ENCODE results near the gene CORO2B.

CORO2B gene

GRCh38 chr15:68561901-68562300, 16.9 kb upstream of the CORO2B start:
- H3K27ac ChIP-seq (ENCODE audit: low read depth, low read length): no peak overlapping the region
- H3K9me3 ChIP-seq (ENCODE audit: control insufficient read depth, insufficient read depth, low read length): no peaks in the 10 kb centered on the region
- H3K9ac ChIP-seq (ENCODE audit: low read depth, low read length): no peak overlapping the region
- peaks cover 15% of the 10 kb centered on the region for H3K27me3 ChIP-seq (ENCODE audit: control insufficient read depth, insufficient read depth, low read length)
- no peak overlapping the region for H3K4me3 ChIP-seq (ENCODE audit: low read depth, low read length)
- peaks cover 22% of the 10 kb centered on the region; the same call in 1 of the 2 replicates for H3K4me1 ChIP-seq (ENCODE audit: control insufficient read depth, insufficient read depth, low read length)
- no peaks in the 10 kb centered on the region for H3K36me3 ChIP-seq (ENCODE audit: control insufficient read depth, insufficient read depth, low read length)

GRCh38 chr15:68564173-68564572, 14.6 kb upstream of the CORO2B start:
- H3K9ac ChIP-seq (ENCODE audit: low read depth, low read length): no peak overlapping the region
- no peaks in the 10 kb centered on the region for H3K9me3 ChIP-seq (ENCODE audit: control insufficient read depth, insufficient read depth, low read length)
- H3K36me3 ChIP-seq (ENCODE audit: control insufficient read depth, insufficient read depth, low read length): no peaks in the 10 kb centered on the region
- H3K4me3 ChIP-seq (ENCODE audit: low read depth, low read length): no peak overlapping the region
- H3K4me1 ChIP-seq (ENCODE audit: control insufficient read depth, insufficient read depth, low read length): peaks cover 16% of the 10 kb centered on the region
- H3K27me3 ChIP-seq (ENCODE audit: control insufficient read depth, insufficient read depth, low read length): no peaks in the 10 kb centered on the region
- H3K27ac ChIP-seq (ENCODE audit: low read depth, low read length): no peak overlapping the region

DNA sequence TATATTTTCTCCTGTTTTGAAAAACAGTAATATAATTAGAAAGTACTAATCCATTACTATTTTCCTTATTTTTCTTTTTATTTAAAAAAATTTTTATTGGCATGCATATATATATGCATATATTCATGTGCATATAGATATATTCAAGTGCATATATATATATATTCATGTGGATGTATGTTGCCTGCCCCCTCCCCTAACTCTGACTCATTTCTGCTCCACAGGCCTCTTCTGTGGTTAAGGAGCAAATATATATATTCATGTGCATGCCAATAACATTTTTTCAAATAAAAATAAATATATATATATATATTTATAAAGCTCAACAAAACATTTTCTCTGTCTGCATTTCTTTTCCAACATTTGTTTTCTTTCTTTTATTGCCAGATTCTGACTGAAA, 13.6 kb upstream of the CORO2B start:
- Histone ChIP-seq H3K4me1 (ENCODE audit: control insufficient read depth, insufficient read depth, low read length) (peaks cover 20% of the 10 kb centered on the region), H3K9ac (ENCODE audit: low read depth, low read length) (no peak overlapping the region), H3K9me3 (ENCODE audit: control insufficient read depth, insufficient read depth, low read length) (no peaks in the 10 kb centered on the region), H3K27ac (ENCODE audit: low read depth, low read length) (no peak overlapping the region), H3K36me3 (ENCODE audit: control insufficient read depth, insufficient read depth, low read length) (no peaks in the 10 kb centered on the region), H3K4me3 (ENCODE audit: low read depth, low read length) (no peak overlapping the region), H3K27me3 (ENCODE audit: control insufficient read depth, insufficient read depth, low read length) (no peaks in the 10 kb centered on the region)

DNA sequence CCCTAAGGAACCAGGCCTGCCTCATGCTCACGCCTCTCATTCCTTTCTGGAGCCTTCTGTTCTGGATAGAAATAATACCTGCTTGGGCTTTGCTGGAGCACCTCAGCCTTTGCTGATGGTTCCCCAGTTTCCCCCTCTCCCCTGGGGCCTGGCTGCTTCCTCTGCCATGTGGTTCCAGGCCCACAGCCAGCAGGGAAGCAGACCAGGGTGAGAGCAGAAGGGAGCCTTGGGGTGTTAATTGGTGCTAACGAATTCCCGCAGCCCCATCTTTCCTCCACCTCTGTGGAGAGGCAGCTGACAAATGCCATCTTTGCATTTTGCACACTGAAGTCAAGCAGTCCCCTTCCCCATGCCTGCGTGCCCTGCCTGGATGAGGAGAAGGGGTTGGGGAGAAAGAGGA, 13.1 kb upstream of the CORO2B start:
- Histone ChIP-seq H3K27ac (ENCODE audit: low read depth, low read length) (no peak overlapping the region), H3K27me3 (ENCODE audit: control insufficient read depth, insufficient read depth, low read length) (no peaks in the 10 kb centered on the region), H3K9me3 (ENCODE audit: control insufficient read depth, insufficient read depth, low read length) (no peaks in the 10 kb centered on the region), H3K4me3 (ENCODE audit: low read depth, low read length) (no peak overlapping the region), H3K36me3 (ENCODE audit: control insufficient read depth, insufficient read depth, low read length) (no peaks in the 10 kb centered on the region), H3K4me1 (ENCODE audit: control insufficient read depth, insufficient read depth, low read length) (peaks cover 20% of the 10 kb centered on the region), H3K9ac (ENCODE audit: low read depth, low read length) (no peak overlapping the region)

DNA sequence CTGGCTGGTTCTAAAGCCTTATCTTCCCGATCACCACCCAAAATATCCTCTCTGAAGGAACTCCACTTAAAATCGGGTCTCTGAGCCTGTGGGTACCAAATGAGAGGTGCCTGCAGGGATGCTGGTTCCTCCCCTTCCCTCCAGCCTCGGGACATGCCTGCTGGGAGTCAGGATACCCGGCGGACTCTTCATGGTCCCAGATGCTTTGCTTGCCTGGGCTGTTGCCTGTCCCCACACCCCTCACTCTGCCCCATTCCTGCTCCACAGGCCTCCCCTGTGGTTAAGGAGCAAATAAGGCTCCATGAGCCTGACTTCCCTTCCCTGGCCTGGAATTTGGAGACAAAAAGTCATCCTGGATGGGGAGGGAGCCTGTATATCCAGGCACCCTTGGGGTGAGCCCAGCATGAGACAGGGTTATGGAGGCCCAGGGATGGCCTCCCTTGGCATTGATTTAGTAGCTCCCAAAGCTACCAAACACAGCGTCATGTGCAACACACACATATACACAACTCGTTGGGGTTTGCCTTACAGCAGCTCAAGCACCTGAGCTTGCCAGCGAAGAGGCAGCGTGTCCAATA, 12.3 kb upstream of the CORO2B start:
- Histone ChIP-seq H3K9me3 (ENCODE audit: control insufficient read depth, insufficient read depth, low read length) (no peaks in the 10 kb centered on the region), H3K36me3 (ENCODE audit: control insufficient read depth, insufficient read depth, low read length) (no peaks in the 10 kb centered on the region), H3K4me3 (ENCODE audit: low read depth, low read length) (no peak overlapping the region), H3K4me1 (ENCODE audit: control insufficient read depth, insufficient read depth, low read length) (peaks cover 28% of the 10 kb centered on the region), H3K27me3 (ENCODE audit: control insufficient read depth, insufficient read depth, low read length) (no peaks in the 10 kb centered on the region), H3K27ac (ENCODE audit: low read depth, low read length) (no peak overlapping the region), H3K9ac (ENCODE audit: low read depth, low read length) (no peak overlapping the region)

- Histone ChIP-seq H3K9ac (ENCODE audit: low read depth, low read length) (no peak overlapping the region), H3K27me3 (ENCODE audit: control insufficient read depth, insufficient read depth, low read length) (no peaks in the 10 kb centered on the region), H3K4me1 (ENCODE audit: control insufficient read depth, insufficient read depth, low read length) (peaks cover 36% of the 10 kb centered on the region), H3K27ac (ENCODE audit: low read depth, low read length) (no peak overlapping the region), H3K9me3 (ENCODE audit: control insufficient read depth, insufficient read depth, low read length) (no peaks in the 10 kb centered on the region), H3K36me3 (ENCODE audit: control insufficient read depth, insufficient read depth, low read length) (no peaks in the 10 kb centered on the region), H3K4me3 (ENCODE audit: low read depth, low read length) (no peak overlapping the region)
Observed at GRCh38 chr15:68567345-68567744, 11.4 kb upstream of the CORO2B start.

GRCh38 chr15:68570974-68571373, 7.8 kb upstream of the CORO2B start:
- no peaks in the 10 kb centered on the region for H3K36me3 ChIP-seq (ENCODE audit: control insufficient read depth, insufficient read depth, low read length)
- H3K27ac ChIP-seq (ENCODE audit: low read depth, low read length): no peak overlapping the region
- no peak overlapping the region for H3K4me3 ChIP-seq (ENCODE audit: low read depth, low read length)
- no peak overlapping the region for H3K9ac ChIP-seq (ENCODE audit: low read depth, low read length)
- peaks cover 62% of the 10 kb centered on the region for H3K4me1 ChIP-seq (ENCODE audit: control insufficient read depth, insufficient read depth, low read length)
- peaks cover 4% of the 10 kb centered on the region; the same call in 1 of the 2 replicates for H3K27me3 ChIP-seq (ENCODE audit: control insufficient read depth, insufficient read depth, low read length)
- no peaks in the 10 kb centered on the region for H3K9me3 ChIP-seq (ENCODE audit: control insufficient read depth, insufficient read depth, low read length)

GRCh38 chr15:68571582-68571981, 7.2 kb upstream of the CORO2B start:
- H3K9ac ChIP-seq (ENCODE audit: low read depth, low read length): no peak overlapping the region
- no peaks in the 10 kb centered on the region for H3K36me3 ChIP-seq (ENCODE audit: control insufficient read depth, insufficient read depth, low read length)
- H3K4me3 ChIP-seq (ENCODE audit: low read depth, low read length): no peak overlapping the region

GRCh38 chr15:68572309-68572708, 6.5 kb upstream of the CORO2B start:
- Histone ChIP-seq H3K9me3 (ENCODE audit: control insufficient read depth, insufficient read depth, low read length) (no peaks in the 10 kb centered on the region), H3K27me3 (ENCODE audit: control insufficient read depth, insufficient read depth, low read length) (peaks cover 18% of the 10 kb centered on the region), H3K27ac (ENCODE audit: low read depth, low read length) (no peak overlapping the region), H3K4me1 (ENCODE audit: control insufficient read depth, insufficient read depth, low read length) (peaks cover 59% of the 10 kb centered on the region), H3K9ac (ENCODE audit: low read depth, low read length) (no peak overlapping the region), H3K4me3 (ENCODE audit: low read depth, low read length) (no peak overlapping the region), H3K36me3 (ENCODE audit: control insufficient read depth, insufficient read depth, low read length) (no peaks in the 10 kb centered on the region)

More at GRCh38 chr15:68571582-68571981, 7.2 kb upstream of the CORO2B start:
- H3K27me3 ChIP-seq (ENCODE audit: control insufficient read depth, insufficient read depth, low read length): peaks cover 11% of the 10 kb centered on the region
- H3K9me3 ChIP-seq (ENCODE audit: control insufficient read depth, insufficient read depth, low read length): no peaks in the 10 kb centered on the region
- peaks cover 60% of the 10 kb centered on the region for H3K4me1 ChIP-seq (ENCODE audit: control insufficient read depth, insufficient read depth, low read length)
- H3K27ac ChIP-seq (ENCODE audit: low read depth, low read length): no peak overlapping the region

DNA sequence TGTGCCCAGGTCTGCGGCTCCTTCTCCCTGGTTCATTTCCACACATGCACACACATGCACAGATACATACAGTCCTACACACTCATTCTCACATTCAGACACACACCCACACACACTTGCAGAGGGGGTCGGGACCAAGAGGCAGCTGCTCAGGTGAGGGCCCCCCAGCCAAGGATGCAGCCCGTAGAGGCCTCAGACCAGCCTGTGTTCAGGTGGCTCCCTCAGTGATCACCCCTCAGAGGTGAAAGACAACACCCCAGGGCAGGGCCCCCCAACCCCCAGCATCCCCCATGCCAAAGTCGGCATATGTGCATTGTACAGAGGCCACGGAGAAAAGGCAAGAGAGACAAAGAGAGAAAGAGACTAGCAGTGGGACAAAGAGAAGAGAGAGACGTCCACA, 5.9 kb upstream of the CORO2B start:
- Histone ChIP-seq H3K27ac (ENCODE audit: low read depth, low read length) (no peak overlapping the region), H3K4me1 (ENCODE audit: control insufficient read depth, insufficient read depth, low read length) (peaks cover 61% of the 10 kb centered on the region), H3K4me3 (ENCODE audit: low read depth, low read length) (no peak overlapping the region), H3K9me3 (ENCODE audit: control insufficient read depth, insufficient read depth, low read length) (no peaks in the 10 kb centered on the region), H3K27me3 (ENCODE audit: control insufficient read depth, insufficient read depth, low read length) (peaks cover 24% of the 10 kb centered on the region), H3K9ac (ENCODE audit: low read depth, low read length) (no peak overlapping the region), H3K36me3 (ENCODE audit: control insufficient read depth, insufficient read depth, low read length) (no peaks in the 10 kb centered on the region)

DNA sequence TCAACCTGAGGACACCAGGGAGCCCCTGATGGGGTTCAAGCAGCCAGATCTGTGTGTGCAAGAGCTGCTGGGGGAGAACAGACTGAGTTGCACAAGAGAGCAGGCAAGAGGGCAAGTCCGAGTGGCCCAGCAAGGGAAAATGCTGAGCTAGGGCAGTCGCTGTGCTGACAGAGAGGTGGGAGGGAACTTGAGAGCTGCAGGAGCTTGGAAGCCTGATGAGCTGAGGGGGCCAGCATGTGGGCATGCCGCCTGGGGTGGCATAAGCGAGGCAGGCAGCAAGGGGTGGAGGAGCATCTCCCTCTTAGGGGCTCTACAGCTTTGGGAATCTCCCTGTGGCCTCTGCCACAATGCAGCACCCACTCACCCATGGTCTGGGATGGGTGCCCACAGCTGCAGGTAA, 4.7 kb upstream of the CORO2B start:
- H3K9me3 ChIP-seq (ENCODE audit: control insufficient read depth, insufficient read depth, low read length): no peaks in the 10 kb centered on the region
- H3K27me3 ChIP-seq (ENCODE audit: control insufficient read depth, insufficient read depth, low read length): peaks cover 29% of the 10 kb centered on the region
- H3K27ac ChIP-seq (ENCODE audit: low read depth, low read length): no peak overlapping the region
- no peaks in the 10 kb centered on the region for H3K36me3 ChIP-seq (ENCODE audit: control insufficient read depth, insufficient read depth, low read length)
- no peak overlapping the region for H3K9ac ChIP-seq (ENCODE audit: low read depth, low read length)
- H3K4me1 ChIP-seq (ENCODE audit: control insufficient read depth, insufficient read depth, low read length): peaks cover 64% of the 10 kb centered on the region
- H3K4me3 ChIP-seq (ENCODE audit: low read depth, low read length): no peak overlapping the region

All from HUES48 (cell line).